DMS114 treated with DMSO at 0.1 percent for 48 hours (cell line): ENCODE results near the gene SLC25A23.
"Not testable (repeated sequence)": the region's sequence is repeated elsewhere in the genome, so short reads cannot be mapped to it uniquely, and the experiment has no call there.

ENCODE experiments used
- DNase-seq: peaks from one replicate; lab custom pipeline; 2025; ENCODE audit not compliant: unreplicated experiment; lab: John Stamatoyannopoulos, UW

SLC25A23 gene

DNA sequence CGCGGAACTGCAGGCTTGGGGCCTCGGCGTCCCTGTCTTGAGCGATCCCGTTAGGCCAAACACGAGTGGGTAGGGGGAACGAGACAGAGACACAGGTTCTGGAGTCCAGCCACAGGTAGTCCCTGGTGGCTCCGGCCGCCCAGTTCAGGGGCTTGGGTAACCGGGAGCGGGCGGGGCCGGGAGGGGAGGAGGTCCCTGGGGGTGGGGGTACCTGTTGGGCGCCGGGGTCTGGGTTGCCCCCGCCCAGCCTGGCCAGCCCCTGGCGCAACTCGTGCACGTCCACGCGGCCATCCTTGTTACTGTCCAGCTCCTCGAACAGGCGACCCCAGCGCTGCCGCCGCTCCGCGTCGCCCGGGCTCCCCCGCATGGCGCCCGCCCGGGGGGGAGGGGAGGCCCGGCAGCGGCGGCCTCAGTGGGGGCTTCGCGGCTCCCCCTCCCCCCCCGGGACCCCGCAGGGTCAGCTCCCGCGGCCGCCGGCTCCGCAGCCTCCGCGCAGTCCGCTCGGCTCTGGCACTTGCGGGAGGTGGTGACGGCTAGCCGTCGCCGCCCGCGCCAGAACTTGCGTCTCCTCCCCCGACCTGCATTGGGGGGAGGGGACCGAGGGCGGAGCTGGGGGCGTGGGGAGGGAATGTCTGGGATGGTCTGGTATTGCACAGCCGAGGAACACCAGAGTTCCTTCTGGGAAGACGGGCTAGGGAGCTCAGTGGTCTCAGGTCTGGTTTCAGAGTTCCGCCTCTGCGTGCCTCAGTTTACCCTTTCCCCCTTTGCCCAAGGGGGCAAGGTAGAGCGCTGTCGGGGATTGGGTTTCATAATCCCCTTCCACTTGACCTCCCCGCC lies at the start of gene SLC25A23:
Gene SLC25A23 (minus strand): TSS at position 531 of the 837 bp plus-strand sequence. CDS start 164 bp downstream, at position 367.
- DNase-seq, result peak; percentile 39

DNA sequence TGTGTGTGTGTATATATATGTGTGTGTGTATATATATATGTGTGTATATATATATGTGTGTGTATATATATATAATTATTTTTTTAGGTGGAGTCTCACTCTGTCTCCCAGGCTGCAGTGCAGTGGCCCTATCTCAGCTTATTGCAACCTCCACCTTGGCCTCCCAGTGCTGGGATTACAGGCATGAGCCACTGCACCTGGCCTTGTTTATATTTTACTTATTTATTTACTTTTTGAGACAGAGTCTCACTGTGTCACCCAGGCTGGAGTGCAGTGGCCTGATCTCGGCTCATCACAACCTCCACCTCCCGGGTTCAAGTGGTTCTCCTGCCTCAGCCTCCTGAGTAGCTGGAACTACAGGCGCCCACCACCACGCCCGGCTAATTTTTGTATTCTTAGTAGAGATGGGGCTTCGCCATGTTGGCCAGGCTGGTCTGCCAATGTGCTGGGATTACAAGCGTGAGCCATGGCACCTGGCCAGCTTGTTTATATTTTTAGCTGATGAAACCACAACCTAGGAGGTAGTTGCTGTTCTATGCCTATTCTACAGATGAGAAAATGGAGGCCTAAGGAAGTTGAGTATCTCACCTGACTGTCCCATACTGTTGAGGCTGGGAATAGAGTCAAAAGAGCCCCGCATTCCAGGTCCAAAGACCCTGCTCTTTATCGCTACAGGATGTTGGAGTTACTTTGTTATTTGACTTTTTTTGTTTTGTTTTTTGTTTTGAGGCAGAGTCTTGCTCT lies 48.6 kb upstream of the SLC25A23 start:
- DNase-seq, result not testable (repeated sequence)

DNA sequence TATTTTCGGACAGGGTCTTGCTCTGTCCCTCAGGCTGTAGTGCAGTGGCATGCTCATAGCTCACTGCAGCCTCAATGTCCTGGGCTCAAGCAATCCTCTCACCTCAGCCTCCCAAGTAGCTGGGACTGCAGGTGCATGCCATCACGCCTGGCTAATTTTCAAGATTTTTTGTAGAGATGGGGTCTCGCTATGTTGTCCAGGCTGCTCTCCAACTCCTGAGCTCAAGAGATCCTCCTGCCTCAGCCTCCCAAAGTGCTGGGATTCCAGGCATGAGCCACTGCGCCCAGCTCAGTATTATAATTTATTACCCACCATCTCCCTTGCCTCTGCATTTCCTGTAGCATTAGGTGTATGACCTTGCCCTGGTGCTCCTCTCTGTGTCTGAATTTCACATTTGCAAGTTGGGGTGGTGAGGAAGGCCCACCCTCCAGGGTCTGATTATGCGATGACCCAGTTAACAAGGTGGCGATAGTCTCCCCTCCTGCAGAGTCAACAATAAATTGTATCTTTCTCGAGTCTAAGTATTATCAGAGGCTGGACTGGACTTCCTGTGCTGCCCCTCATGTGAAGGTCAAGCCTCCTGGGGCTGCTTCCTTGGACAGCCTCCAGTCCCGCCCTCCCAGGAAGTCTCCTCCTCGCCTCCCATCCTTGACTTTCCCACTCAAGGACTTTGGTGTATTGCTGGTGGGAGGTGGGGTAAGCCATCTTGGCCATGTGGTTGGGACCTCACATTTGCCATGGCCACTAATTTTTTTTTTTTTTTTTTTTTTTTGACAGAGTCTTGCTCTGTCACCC lies 44.0 kb upstream of the SLC25A23 start:
- DNase-seq, result no peak

DNA sequence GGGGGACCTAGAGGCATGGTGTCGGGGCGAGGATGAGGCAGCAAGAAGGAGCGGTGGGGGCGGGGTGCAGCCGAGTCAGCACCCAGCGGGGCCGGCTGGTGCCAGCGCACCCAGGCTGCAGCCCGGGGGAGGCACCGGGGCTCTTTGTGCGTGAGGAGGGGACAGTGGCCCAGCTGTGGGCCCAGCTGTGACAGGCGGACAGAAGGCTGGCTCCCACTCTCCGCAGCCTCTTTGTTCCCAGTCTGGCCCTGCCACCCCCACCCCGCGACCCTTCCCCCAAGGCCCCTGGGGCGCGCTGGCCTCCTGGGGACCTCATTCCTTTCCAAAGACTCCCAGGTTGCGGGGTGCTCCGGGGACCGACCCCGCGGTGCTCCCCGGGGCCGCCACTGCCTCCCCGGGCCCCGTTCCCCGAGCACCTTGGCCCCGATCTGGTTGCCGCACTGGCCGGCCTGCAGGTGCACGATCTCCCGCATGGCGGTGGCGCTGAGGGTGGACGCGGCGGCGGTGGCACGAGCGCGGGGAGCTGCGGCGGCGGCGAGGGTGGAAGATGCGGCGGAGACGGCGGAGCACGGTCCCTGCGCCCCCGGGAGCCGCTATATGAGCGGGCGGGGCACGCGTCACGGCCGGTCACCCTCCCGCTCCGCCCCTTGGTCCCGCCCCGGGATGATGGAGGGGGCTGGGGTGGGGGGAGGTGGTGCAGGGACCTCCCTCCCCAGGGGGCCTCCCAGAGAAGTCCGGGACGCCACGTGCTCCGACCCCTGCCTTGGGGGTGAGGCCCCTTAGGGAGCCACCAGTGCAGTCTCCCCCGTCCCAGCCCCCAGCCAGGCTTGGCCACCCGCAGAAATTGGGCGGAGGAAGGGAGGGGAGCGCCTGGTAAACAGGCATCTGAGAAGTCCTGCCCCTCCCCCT lies 42.4 kb upstream of the SLC25A23 start, which contains the start of gene TUBB4A:
Gene TUBB4A (minus strand): TSS at position 570 of the 909 bp plus-strand sequence. CDS start 97 bp downstream, at position 473.
- no peak for DNase-seq

DNA sequence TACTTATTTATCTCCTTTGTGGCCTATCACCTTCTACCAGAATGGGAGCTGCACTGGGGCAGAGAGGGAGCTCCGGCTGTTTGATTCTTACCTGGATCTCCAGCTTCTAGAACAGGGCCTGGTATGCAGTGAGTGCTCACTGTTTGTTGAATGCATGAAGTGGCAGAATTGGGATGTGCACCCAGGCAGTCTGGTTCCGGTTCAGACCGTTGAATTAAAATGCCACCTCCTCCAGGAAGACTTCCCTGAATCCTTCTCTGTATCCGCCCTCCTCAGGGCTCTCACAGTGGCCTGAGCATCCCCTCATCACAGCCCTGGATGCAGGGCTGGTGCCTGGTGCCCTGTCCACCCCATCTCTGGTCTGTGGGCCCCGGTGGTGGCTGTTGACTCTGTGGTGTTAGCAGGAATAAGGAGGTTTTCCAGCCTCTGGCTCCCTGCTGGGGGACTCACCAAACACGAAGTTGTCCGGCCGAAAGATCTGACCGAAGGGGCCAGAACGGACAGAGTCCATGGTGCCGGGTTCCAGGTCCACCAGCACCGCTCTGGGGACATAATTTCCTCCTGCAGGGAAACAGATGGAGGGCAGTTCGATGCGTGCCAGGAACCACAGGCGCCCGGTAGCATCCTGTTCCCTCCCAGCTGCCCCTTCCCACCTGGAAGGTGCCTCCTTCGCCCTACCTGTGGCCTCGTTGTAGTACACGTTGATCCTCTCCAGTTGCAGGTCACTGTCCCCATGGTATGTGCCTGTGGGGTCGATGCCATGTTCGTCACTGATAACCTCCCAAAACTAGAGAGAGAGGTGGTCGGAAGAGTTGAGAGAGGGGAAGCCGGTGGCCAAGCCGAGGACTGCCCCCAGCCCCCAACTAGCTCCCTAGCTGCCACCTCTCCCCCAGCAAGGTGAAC lies 41.5 kb upstream of the SLC25A23 start:
- no peak for DNase-seq

DNA sequence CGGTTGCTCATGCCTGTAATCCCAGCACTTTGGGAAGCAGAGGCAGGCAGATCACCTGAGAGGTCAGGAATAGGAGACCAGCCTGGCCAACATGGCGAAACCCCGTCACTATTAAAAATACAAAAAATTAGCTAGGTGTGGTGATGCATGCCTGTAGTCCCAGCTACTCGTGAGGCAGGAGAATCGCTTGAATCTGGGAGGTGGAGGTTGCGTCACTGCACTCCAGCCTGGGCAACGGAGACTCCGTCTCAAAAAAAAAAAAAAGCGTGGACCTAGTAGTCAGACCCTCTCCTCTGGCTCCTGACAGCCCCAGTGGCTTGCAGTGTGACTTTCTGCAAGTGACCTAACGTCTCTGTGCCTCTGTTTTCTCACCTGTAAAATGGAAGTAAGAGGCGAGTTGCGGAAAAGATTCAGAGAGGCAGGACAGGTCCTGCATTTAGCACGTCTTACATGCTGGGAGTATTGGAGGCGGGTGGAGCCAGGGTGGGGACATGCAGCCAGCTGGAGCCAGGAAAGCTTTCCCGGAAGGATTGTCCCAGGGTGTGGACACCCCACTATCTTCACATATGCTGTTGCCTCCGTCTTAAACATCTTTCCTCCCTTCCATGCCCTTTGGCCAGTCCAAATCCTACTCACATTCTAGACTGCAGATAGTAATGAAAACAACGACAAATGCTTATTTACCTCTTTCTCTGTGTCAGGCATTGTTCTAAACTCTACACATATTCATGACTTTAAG lies 39.6 kb upstream of the SLC25A23 start:
- no peak for DNase-seq

DNA sequence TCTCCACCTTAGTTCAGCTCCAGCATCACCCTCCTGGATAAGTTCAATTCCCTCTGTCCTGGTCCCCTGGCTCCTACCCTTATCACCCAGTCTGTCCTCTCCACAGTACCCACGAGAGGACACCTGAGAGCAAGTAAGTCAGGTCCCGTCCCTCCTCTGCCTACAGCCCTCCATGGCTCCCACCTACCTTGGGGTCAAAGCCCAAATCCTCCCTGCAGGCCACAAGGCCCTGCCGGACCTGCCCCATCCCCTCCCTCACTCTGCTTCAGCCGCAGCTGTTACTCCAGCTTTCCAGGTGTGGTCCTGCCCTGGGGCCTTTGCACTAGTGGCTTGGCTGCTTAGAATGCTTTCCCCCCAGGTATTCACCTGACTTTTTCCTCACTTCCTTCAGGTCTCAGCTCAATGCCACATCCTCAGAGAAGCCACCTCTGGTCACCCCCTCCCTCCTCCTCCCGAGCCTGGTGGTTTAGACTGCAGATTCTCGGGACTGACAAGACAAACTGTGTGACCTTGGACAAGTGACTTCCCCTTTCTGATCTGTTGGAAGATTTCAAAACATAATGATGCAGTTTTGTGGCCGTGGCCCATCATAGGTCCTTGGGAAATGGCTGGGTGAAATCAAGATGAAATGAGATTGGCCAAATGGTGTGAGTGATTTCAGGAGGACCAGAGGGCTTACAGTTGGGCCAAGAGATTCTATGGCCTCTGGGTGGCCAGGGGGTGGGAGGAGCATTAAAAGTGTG lies 38.9 kb upstream of the SLC25A23 start:
- no peak for DNase-seq

DNA sequence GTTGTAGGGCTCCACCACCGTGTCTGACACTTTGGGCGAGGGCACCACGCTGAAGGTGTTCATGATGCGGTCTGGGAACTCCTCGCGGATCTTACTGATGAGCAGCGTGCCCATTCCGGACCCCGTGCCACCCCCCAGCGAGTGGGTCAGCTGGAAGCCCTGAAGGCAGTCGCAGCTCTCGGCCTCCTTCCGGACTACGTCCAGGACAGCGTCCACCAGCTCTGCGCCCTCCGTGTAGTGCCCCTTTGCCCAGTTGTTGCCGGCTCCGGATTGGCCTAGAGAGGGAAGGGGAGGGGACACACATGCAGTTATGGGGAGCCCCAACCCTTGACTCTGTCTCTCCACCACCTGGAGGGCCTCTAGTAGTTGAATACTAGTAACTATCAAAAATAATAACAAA lies 36.4 kb upstream of the SLC25A23 start:
- DNase-seq, result no peak

DNA sequence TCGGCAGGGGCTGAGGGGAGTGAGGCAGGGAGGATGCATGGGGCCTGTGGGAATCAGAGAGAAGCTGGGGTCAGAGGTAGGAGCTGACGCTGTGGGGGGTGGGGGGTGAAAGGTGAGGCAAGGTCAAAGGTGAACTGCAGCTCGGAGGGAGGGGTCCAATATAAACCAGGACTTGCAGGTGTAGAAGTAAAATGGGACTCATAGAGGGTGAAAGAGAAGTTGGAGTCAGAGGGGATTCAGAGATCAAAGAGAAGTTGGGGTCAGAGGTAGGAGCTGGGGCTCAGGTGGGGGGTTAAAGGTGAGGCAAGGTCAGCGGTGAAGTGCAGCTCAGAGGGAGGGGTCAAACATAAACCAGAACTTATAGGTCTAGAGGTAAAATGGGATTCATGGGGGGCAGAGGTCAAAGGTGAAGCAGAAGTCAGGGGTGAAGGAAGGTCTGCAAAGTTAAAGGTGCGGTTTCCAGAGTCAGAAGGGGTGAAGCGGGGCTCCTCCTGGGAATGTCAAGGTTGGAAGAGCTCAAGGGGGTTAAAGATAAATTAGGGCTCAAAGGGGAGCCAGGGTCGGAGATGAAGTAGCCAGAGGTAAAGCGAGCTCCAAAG lies 34.9 kb upstream of the SLC25A23 start:
- DNase-seq, result no peak

DNA sequence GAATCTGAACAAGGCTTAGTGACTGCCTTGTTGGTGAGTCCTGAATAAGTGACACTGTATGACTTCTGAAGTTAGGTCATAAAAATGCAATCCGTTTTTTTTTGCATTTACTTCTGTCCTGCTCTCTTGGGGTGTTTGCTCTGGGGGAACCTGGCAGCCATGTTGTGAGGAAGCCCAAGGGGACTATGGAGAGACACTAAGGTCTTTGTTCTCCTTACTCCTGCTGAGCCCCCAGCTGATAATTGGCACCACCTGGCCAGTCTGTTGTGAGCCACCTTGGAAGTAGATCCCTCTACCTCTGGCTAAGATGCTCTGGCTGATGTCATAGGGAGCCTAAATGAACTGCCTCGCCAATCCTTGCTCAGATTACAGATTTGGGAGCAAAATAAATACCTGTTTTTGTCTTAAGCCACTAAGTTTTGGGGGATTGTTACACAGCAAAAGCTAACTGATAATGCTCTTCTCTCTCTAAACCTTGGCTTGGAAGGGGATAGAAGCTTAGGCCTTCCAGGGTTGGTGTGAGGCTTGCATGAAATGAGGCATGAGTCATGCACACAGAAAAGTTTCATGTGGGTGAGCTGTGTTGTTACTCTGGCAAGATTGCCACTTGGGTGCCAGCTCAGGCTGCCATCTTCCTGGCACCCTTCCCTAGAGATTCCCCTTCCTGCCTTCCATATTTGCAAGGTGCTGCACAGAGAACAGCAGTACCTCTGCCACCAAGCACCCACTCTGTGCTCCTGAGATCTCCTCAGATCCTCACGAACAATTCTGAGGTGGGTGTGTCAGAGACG lies 32.4 kb upstream of the SLC25A23 start:
- no peak for DNase-seq

DNA sequence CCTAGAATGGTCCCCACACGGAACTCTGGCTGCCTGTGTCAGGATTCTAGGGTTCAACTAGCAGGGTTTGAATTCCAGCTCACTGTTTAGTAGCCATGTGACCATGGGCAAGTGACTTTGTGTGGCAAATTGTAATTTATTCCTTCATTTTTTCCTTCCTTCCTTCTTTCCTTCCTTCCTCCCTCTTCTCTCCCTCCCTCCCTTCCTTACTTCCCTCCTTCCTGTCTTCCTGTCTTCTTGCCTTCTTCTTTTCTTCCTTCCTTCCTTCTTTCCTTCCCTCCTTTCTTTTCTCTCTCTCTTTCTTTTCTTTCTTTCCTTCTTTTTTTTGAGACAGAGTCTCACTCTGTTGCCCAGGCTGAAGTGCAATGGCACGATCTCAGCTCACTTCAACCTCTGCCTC lies 30.5 kb upstream of the SLC25A23 start:
- no peak for DNase-seq

DNA sequence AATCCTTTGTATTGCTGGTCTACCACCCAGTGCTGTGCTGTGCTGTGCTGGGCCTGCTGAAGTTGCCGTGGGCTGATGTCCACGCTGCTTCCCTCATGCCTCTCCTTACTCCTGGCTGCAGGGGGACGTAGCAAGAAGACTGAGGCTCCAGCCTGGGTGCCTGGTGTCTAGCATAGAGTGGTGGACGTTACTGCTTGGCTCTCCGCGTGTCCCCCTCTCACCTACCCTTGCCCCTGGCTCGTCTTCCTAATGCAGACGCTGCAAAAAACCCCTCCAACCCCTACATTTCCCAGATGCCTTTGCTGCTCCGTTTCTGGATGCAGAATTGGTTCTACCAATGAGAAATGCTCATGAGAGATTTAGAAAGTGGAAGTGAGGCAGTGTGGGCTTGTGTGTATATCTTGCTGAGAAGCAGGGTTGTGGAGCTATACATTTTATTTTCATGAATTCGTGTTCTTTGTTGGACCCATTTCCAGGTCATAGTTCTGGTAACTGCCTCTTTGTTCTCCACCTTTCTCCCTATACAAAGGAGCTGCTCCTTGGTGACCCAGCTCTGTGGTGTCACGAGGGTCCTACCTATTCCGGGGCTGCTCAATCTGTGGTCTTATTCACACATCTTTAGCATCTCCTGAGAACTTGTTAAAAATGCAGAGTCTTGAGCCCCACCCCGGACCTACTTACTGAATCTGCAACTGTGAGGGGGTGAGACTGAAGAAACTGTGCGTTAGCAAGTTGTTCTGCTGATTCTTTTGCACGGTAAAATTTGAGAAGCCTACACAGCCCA lies 29.9 kb upstream of the SLC25A23 start:
- no peak for DNase-seq

DNA sequence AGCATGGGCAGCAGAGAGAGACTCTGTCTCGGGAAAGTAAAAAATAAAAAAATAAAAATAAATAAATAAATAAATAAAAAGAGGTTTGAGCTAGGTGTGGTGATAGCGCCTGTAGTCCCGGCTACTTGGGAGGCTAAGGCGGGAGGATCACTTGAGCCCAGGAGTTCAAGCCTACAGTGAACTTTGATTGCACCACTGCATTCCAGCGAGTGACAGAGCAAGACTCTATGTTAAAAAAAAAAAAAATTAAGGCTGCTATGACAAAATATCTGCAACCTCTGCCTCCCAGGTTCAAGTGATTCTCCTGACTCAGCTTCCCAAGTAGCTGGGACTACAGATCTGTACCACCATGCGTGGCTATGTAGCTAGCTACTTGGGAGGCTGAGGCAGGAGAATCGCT lies 25.2 kb upstream of the SLC25A23 start:
- DNase-seq, result no peak

DNA sequence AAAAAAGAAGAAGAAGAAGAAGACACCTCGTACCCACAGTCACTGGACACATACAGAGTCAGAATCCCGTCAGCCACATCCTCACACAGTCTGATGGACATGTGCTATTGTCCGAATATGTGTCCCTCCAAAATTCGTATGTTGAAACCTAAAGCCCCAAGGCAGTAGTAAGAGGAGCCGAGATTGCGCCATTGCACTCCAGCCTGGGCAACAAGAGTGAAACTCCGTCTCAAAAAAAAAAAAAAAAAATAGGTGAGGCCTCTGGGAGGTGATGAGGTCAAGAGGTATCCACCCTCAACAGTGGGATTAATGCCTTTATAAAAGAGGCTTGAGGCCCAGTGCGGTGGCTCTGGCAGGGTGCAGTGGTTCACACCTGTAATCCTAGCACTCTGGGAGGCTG lies 24.6 kb upstream of the SLC25A23 start:
- no peak for DNase-seq

DNA sequence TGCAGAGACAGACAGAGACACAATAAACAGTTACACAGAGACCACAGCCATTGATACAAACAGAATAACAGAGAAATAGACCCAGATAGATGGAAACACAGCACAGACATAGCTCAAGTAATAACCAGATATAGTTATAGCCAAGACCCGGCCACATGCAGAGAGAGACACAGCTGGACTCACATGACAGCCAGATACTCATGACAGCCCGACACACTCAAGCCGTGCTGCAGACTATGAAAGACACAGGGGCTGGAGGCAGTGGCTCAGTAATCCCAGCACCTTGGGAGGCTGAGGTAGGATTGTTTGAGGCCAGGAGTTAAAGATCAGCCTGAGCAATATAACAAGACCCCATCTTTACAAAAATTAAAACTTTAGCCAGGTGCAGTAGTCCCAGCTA lies 23.6 kb upstream of the SLC25A23 start:
- no peak for DNase-seq

DNA sequence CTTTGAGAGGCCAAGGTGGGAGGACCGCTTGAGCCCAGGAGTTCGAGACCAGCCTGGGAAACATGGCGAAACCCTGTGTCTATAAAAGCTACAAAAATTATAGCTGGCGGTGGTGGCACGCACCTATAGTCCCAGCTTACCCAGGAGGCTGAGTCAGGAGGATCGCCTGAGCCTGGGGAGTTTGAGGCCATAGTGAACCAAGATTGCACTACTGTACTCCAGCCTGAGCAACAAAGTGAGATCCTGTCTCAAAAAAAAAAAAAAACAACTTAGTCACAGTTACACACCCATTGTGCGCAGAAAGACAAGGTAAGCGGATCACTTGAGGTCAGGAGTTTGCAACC lies 22.7 kb upstream of the SLC25A23 start:
- DNase-seq, result no peak
